Gastrocnemius medialis (tissue), 4 donors: ENCODE results near the gene ARHGAP23.

Experiments
- POLR2A ChIP-seq, 2 donors: fragments of 450-650 bp; IDR thresholded peaks; one replicate each; pipeline ENCODE4 v1.6.1; 2017; ENCODE audit warnings: antibody characterized with exemption in 2 of 2, mild to moderate bottlenecking in 2 of 2, moderate library complexity in 2 of 2
- TF ChIP-seq, protein P1 (sequence below), 5 experiments: fragments of 450-650 bp in 3 of 5; fragments of 200-600 bp in 2 of 5; sonication (generic) in 2 of 5; IDR thresholded peaks in 4 of 5; conservative IDR thresholded peaks in 1 of 5; 1 replicate in 4 of 5; 2 replicates in 1 of 5; pipeline ENCODE4 v1.5.1; 2016 to 2019; ENCODE audit warnings: antibody characterized with exemption in 5 of 5, mild to moderate bottlenecking in 3 of 5, moderate library complexity in 3 of 5

DNA sequence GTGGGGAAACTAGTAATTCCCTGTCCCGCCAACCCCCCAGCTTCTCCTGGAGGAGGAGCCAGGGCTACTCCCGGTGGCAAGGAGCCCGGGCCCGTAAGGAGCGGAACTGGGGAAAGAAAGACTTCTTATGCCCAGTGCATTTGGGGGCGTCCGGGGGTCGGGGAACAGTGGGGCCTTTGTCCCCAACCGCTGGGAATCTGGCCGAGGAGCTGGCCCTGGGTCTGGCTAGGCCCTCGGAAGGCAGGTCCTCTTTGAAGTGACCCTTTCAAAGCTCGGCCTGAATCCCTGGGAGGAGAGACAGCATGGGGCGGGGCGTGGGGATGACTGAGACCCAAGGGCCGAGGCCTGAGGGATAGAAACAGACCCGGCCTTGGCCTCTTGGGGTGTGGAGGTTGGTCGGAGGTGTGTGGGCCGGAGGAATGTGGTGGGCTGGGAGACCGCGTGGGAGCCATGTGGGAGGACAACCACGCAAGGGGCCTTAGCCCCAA, 6.0 kb downstream of the ARHGAP23 start:
- TF ChIP-seq, protein P1, sequence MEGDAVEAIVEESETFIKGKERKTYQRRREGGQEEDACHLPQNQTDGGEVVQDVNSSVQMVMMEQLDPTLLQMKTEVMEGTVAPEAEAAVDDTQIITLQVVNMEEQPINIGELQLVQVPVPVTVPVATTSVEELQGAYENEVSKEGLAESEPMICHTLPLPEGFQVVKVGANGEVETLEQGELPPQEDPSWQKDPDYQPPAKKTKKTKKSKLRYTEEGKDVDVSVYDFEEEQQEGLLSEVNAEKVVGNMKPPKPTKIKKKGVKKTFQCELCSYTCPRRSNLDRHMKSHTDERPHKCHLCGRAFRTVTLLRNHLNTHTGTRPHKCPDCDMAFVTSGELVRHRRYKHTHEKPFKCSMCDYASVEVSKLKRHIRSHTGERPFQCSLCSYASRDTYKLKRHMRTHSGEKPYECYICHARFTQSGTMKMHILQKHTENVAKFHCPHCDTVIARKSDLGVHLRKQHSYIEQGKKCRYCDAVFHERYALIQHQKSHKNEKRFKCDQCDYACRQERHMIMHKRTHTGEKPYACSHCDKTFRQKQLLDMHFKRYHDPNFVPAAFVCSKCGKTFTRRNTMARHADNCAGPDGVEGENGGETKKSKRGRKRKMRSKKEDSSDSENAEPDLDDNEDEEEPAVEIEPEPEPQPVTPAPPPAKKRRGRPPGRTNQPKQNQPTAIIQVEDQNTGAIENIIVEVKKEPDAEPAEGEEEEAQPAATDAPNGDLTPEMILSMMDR (IDR thresholded peaks at IDR 0.05 in 4 of 5, conservative IDR thresholded peaks at IDR 0.05 in 1 of 5): no peak
- no peak for TF ChIP-seq POLR2A (IDR thresholded peaks at IDR 0.05)
